UCSD-AML1 (cell line): ENCODE measurements around the gene ROM1.
"Not testable (repeated sequence)": the region's sequence is repeated elsewhere in the genome, so short reads cannot be mapped to it uniquely, and the experiment has no call there.

Experiments
- DNase-seq: peaks from one replicate; lab custom pipeline; 2025; ENCODE audit not compliant: unreplicated experiment; lab: John Stamatoyannopoulos, UW

Gene ROM1

DNA sequence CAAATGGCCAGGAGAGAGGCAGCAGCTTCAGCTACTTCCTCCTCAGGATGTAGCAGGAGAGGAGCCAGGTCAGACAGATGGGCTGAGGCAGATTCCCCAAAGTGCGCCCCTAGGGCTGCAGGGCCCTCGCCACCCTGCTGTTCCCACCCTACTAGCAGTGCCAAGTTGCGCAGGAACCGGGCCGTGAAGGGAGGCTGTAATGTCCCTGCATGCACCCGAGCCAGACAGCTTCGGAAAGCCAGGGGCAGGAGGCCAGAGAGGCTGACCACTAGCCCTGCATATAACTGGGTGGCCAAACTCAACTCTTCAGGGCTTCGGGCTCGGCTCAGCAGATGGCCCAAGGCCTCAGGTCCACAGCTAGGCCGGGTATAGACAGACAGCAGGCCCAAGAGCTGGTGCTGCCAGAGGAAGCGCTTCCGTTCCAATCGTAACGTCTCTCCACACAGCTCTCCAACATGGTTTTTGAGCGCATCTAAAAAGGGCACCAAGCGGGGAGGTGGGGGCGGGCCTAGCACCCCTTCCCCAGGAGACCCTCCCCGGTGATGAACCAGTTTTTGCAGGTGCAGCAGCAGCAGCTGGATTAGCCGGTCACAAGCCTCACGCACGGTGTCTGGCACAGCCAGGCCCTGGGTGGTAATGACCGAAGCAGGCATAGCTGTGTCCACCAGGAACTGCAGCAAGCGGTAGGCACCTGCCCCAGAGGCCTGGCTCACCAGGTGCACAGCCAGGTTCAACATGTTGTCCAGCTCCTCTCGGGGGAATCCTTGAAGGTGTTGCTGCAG, 35.3 kb downstream of the ROM1 start:
- DNase-seq: no peak

DNA sequence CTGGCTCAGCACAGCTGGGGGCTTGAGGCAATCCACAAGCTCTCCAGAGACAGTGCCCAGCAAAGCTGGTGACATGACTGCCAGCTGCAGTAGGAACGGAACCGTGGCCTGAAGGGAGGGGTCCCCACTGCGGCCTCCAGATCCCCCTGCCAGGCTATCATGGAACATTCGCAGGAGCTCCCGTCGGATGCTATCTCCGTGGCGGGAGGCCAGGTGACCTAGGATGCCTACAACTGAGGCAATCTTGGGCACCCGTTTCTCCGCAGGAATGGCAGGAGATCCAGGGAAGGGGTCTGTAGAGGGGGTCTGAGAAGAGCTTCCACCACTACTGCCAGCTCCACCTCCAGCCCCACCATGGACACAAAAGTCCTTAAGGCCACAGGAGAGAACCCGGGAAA, 35.9 kb downstream of the ROM1 start:
- DNase-seq: no peak

DNA sequence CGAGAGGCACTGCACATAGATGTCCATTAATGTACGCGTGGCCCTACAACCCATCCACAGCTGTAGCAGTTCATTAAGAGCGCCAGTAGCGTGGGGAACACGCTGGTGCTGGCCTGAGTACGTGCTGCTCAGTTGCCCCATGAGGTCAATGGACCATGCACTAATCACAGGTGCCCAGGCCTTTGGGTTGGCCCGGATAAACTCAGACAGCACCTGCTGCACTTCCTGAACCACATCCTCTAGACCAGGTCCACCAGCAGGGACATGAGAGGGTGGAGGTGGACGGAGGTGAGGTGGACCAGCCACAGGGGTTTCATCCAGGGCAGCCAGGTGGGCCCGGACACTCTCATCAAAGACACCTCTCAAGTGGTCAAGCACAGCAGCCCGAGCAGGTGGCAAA, 36.4 kb downstream of the ROM1 start:
- DNase-seq: no peak

DNA sequence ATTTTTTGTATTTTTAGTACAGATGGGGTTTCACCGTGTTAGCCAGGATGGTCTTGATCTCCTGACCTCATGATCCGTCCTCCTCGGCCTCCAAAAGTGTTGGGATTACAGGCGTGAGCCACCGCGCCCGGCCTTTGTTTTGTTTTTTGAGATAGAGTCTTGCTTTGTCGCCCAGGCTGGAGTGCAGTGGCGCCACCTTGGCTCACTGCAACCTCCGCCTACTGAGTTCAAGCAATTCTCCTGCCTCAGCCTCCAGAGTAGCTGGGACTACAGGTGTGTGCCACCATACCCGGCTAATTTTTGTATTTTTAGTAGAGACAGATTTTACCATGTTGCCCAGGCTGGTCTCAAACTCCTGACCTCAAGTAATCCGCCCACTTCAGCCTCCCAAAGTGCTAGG, 37.2 kb downstream of the ROM1 start:
- DNase-seq: not testable (repeated sequence)

DNA sequence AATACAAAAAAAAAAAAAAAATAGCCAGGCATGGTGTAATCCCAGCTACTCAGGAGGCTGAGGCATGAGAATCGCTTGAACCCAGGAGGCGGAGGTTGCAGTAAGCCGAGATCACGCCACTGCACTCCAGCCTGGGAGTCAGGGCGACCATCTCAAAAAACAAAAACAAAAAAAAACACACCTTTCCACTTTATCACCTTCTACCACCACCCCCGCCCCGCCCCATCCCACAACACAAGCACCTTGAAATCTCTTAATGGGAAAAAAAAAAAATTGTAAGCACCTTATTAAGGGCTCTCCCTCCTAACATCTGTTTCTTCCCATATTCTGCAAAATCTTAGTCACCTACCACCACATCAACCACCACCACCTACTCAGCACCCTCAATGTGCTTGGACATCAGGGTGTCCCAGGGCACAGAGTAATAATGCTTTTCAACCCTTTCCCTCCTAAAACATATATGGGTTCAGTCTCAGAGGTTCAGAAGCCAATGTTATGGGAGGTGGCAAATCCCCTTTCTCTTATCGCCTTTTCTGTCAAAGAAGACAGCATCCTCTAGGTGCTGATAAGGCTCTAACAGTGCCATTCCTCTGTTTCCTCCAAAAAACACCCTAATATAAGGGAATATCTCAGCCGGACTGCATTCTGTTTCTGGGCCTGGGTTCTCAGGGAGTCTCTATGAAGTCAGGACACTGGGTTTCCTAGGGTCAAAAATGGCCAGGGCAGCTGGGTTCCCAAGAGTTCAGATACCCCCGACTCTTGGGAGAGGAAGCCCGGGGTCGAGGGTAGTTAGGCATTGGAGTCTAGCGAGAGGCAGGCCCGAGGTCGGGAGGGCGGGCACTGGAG, 39.3 kb downstream of the ROM1 start:
- no peak for DNase-seq

DNA sequence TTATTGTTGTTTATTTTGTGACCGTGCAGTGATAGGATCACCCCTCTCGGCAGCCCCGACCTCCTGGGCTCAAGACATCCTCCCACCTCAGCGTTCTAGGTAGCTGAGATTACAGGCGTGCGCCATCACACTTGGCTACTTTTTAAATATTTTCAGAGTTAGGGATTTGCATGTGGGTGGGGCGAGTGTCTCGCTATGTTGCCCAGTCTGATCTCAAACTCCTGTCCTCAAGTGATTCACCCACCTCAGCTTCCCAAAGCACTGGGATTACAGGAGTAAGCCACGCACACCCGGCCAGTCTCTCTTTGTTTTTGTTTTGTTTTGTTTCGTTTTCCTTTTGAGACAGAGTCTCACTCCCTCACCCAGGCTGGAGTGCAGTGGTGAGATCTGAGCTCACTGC, 41.2 kb downstream of the ROM1 start:
- DNase-seq: no peak

DNA sequence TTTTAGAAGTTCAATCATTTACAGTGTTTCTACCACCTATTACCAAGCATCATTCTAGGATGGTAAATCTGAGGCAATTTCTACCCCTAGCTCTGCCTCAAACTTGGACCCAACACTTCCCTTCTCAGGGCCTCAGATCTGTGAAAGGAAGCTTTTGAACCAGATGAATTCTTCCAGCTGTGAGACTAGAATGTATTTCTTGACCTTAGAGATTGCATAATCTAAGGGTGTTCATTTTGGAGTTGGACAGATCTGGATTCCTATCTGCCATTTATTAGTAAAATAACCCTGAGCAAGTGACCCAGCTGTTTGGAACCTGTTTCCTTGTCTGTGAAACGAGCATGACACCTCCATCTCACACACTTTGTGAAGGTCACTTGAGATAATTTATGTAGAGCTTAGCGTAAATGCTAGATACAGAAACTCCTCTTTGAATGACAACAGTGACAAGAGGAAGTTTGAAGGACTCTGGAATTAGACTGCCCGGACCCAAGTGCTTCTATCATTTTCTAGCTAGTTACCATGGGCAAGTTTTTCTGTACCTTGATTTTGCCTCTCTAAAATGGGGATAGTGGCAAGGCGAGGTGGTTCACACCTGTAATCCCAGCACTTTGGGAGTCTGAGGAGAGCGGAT, 43.9 kb downstream of the ROM1 start:
- DNase-seq: no peak

DNA sequence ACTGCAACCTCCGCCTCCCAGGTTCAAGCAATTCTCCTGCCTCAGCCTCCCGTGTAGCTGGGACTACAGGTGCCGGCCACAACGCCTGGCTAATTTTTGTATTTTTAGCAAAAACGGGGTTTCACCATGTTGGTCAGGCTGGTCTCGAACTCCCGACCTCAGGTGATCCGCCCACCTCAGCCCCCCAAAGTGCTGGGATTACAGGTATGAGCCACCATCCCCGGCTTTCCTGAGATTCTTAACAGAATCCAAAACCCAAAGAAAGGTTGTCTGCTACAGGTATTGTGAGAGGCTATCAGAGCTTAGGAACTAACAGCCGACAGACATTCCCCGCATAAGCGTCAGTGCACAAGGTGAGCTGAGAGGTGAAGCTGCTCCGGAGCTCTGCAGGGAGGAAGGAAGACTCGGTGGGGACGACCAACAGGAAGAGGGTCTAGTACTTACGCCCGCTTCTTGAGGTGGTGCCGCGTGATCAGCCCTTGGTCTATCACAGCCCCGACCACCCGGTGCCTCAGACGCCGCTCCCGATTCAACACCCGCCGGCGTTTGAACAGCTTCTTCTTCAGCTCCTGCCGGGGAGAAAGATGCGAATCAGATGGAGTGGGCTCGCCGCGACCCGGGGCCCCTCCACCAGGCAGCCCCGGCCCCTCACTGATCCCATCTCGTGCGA, 51.5 kb downstream of the ROM1 start:
- no peak for DNase-seq
